PC-9 (cell line): ENCODE data around the gene CENPP. TPM values are rescaled to one million over a fixed set of nuclear protein-coding genes. Genes with fewer than 3 reads are reported as not detected.

ENCODE experiments used
- Bru-seq: library from RNA; stranded (reverse); fragments of 400-500 nt; gene quantifications from one replicate; lab custom pipeline; 2021; lab: Mats Ljungman, UMichigan
- BruChase-seq, 2 experiments: library from RNA; stranded (reverse); fragments of 400-500 nt; gene quantifications; one replicate each; lab custom pipeline; 2021; lab: Mats Ljungman, UMichigan
- BruUV-seq: library from RNA; stranded (reverse); fragments of 400-500 nt; replicated peaks from 2 replicates; lab custom pipeline; 2021; lab: Mats Ljungman, UMichigan
- CTCF ChIA-PET: fragments of 300-600 bp; sonication (Branson Sonifier 250); formaldehyde crosslinking; loops from one replicate; lab custom pipeline; 2022; ENCODE audit warnings: antibody characterized with exemption; lab: Charles Lee
- POLR2A ChIA-PET: fragments of 300-600 bp; sonication (Branson Sonifier 250); formaldehyde crosslinking; loops from one replicate; lab custom pipeline; 2022; ENCODE audit warnings: antibody characterized with exemption; ENCODE audit not compliant: unreplicated experiment; lab: Charles Lee
- DNase-seq, 2 experiments: peaks; one replicate each; pipeline versions ENCODE4 v3.0.0 to v3.0.0-alpha.2; 2015 to 2022; ENCODE audit warnings: mixed read lengths in 1 of 2
- H2AFZ ChIP-seq: fragments of 200-600 bp; sonication (generic); 2 replicates; pipeline ENCODE4 v1.8.1; 2017; ENCODE audit warnings: antibody characterized with exemption
- H3F3A ChIP-seq: fragments of 200-600 bp; sonication (generic); 2 replicates; pipeline ENCODE4 v1.8.1; 2017; ENCODE audit warnings: antibody characterized with exemption, mild to moderate bottlenecking, low read depth; ENCODE audit not compliant: insufficient read depth
- H3K27ac ChIP-seq: fragments of 200-600 bp; sonication (generic); 2 replicates; pipeline ENCODE4 v1.6.1; 2016; ENCODE audit warnings: mixed run types
- H3K27me3 ChIP-seq: fragments of 200-600 bp; sonication (generic); 2 replicates; pipeline ENCODE4 v1.6.1; 2016; ENCODE audit warnings: low read depth, mixed run types; ENCODE audit not compliant: insufficient read depth
- H3K36me3 ChIP-seq: fragments of 200-600 bp; sonication (generic); 2 replicates; pipeline ENCODE4 v1.6.1; 2016; ENCODE audit warnings: low read depth, mixed run types
- H3K4me1 ChIP-seq: fragments of 200-600 bp; sonication (generic); replicated peaks from 2 replicates; pipeline ENCODE4 v1.6.1; 2016; ENCODE audit warnings: mixed run types; ENCODE audit not compliant: insufficient read depth
- H3K4me2 ChIP-seq: fragments of 200-600 bp; sonication (generic); 2 replicates; pipeline ENCODE4 v1.6.1; 2017; ENCODE audit warnings: mixed run types
- H3K4me3 ChIP-seq: fragments of 200-600 bp; sonication (generic); 2 replicates; pipeline ENCODE4 v1.6.1; 2016; ENCODE audit warnings: mixed run types
- H3K79me2 ChIP-seq: fragments of 200-600 bp; sonication (generic); 2 replicates; pipeline ENCODE4 v1.6.1; 2017; ENCODE audit warnings: low read depth, mixed run types
- H3K9me2 ChIP-seq: fragments of 200-600 bp; sonication (generic); 2 replicates; pipeline ENCODE4 v1.8.1; 2017; ENCODE audit warnings: mild to moderate bottlenecking; ENCODE audit not compliant: insufficient read depth
- H3K9me3 ChIP-seq: fragments of 200-600 bp; sonication (generic); 2 replicates; pipeline ENCODE4 v1.8.1; 2016; ENCODE audit warnings: low read depth; ENCODE audit not compliant: insufficient read depth
- H4K20me1 ChIP-seq: fragments of 200-600 bp; sonication (generic); 2 replicates; pipeline ENCODE4 v1.8.1; 2017; ENCODE audit not compliant: insufficient read depth
- EZH2 ChIP-seq: fragments of 200-600 bp; sonication (generic); IDR thresholded peaks from 2 replicates; pipeline ENCODE4 v1.8.0; 2017; ENCODE audit warnings: antibody characterized with exemption, low read depth
- intact Hi-C: fragments of 100-400 bp; cut with micrococcal nuclease; formaldehyde crosslinking; loops from one replicate; pipeline ENCODE4 v1.10.0; 2022; ENCODE audit not compliant: unreplicated experiment
- long read RNA-seq: library from polyadenylated mRNA; stranded (forward); transcript quantifications from one replicate; pipeline ENCODE4 v2.0.0, GENCODE V29; 2022
- total RNA-seq: library from RNA; stranded (reverse); gene quantifications from 2 replicates; pipeline ENCODE4 v1.2.3, GENCODE V29; 2021
- TF ChIP-seq, protein P1 (sequence below): fragments of 200-600 bp; sonication (generic); conservative IDR thresholded peaks from 2 replicates; pipeline ENCODE4 v1.6.1; 2017; ENCODE audit warnings: mixed run types, antibody characterized with exemption, mild to moderate bottlenecking, moderate library complexity

CENPP gene
- 7.6 and 10.0 TPM in 2 replicates for total RNA-seq
- Bru-seq, nascent RNA: percentile 60 among the genes with signal in this experiment
- percentile 71 among the genes with signal in this experiment for BruChase-seq, experiment 1, labeled RNA remaining after a 2-hour chase
- percentile 65 among the genes with signal in this experiment for BruChase-seq, experiment 2, labeled RNA remaining after a 6-hour chase
- long read RNA-seq, partial matches to known transcripts: 0 of 3 reads
- long read RNA-seq, other reads (novel, unspliced or antisense): 3 of 3 reads

DNA sequence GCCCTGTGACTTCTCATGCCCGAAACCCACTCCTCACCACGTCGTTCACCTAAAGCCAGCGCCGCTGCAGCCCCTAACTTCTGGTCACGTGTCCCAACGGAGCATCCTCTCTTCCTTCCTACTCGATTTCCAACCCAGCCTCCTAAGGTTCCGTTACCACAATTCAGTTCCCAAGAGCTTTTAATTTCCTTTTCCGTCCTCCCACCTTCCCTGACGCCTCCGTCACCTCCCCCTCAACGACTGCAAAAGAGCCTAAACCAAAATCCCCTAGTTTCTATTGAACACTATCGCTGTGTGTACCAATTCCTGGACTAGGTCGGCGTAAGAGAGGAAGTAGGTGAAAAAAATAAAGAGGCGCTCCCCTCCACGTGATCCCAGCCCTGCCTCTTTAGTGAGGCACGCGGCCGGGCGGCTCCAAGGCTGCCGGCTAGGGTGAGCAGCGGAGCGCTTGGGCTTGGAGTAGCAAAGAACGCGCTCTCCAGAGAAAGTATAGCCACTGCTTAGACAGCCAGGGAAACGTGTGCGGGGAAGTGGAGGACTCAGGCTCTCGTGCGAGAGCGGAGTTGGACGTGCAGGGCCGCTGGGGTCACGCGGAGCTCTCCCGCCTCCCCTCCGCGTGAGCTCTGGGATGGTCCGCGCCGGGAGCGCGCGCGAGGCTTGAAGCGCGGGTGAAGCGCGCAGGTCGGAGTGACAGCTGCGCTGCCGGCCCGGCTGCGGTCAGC, at the start of gene CENPP, which contains the start of gene NOL8:
Gene CENPP (plus strand): TSS at position 685 of the 722 bp plus-strand sequence.
Gene NOL8 (minus strand): TSS at position 82 of the 722 bp plus-strand sequence. CDS start 1,189 bp downstream, outside the sequence.
- no peaks in the 10 kb centered on the region; the same call in 1 of the 2 replicates for H3F3A ChIP-seq
- H3K27ac ChIP-seq: peak within 1 kb of the TSS; percentile 90
- peaks cover 32% of the 10 kb centered on the region for H3K79me2 ChIP-seq
- intact Hi-C loops: loop anchor here (2.0 to 10.0 kb wide), 2 partner anchors 309 to 439 kb away; partner anchors contain the start of gene BICD2
- peak within 1 kb of the TSS; percentile 92 for H2AFZ ChIP-seq
- H3K9me2 ChIP-seq: no peaks in the 10 kb centered on the region
- H4K20me1 ChIP-seq: no peaks in the 10 kb centered on the region
- no peaks in the 10 kb centered on the region for H3K27me3 ChIP-seq
- H3K4me2 ChIP-seq: peak within 1 kb of the TSS; percentile 99
- CTCF ChIA-PET: no interaction called here
- POLR2A ChIA-PET: interaction anchor here (0.7 kb wide), 1 partner anchor 171 kb away, joined by 3 read pairs; no protein-coding TSS in a partner anchor
- TF ChIP-seq EZH2: no peak
- TF ChIP-seq, protein P1, sequence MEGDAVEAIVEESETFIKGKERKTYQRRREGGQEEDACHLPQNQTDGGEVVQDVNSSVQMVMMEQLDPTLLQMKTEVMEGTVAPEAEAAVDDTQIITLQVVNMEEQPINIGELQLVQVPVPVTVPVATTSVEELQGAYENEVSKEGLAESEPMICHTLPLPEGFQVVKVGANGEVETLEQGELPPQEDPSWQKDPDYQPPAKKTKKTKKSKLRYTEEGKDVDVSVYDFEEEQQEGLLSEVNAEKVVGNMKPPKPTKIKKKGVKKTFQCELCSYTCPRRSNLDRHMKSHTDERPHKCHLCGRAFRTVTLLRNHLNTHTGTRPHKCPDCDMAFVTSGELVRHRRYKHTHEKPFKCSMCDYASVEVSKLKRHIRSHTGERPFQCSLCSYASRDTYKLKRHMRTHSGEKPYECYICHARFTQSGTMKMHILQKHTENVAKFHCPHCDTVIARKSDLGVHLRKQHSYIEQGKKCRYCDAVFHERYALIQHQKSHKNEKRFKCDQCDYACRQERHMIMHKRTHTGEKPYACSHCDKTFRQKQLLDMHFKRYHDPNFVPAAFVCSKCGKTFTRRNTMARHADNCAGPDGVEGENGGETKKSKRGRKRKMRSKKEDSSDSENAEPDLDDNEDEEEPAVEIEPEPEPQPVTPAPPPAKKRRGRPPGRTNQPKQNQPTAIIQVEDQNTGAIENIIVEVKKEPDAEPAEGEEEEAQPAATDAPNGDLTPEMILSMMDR: no peak
- no peaks in the 10 kb centered on the region for H3K9me3 ChIP-seq
- H3K36me3 ChIP-seq: peaks cover 13% of the 10 kb centered on the region
- no TSS peak for BruUV-seq
- H3K4me3 ChIP-seq: peak within 1 kb of the TSS; percentile 87
- peak; percentile 76 to 86 for DNase-seq
- peaks cover 22% of the 10 kb centered on the region for H3K4me1 ChIP-seq

DNA sequence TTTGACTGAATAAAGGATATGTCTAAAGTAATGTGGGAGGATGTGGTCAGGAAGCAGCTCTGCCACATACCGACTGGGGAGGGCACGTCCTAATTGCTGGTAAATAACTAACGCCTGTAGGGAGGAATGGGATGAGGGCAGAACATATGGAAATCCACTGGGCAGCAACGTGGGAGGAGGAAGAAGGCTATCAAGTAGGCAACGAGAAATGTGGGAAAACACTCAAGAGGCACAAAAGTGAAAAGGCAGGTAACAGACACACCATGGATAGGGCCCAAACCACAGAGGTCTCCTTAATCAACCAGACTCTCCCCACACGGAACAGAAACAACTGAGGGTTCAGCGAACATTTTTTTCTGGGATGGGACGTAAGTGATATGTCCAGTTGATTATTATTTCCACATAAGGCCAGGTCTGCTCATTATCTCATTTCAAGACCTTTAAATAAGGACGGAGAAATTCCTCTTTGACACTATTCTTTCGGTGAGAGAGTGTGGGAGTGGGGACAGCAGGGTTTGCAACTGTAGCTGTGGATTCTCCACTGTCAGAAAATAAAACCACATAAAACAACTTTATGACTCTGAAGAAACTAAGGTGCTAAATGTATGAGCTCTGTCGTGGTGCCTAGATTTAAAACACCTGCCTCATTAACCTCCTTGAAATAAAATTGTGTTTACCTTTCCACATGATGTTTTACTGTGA, 49.3 kb upstream of the CENPP start:
- Histone ChIP-seq H3K27me3 (no peaks in the 10 kb centered on the region), H3K9me2 (no peaks in the 10 kb centered on the region), H2AFZ (no peak overlapping the region), H3F3A (peaks cover 22% of the 10 kb centered on the region; the same call in 1 of the 2 replicates), H3K4me3 (no peak overlapping the region), H3K4me2 (no peak overlapping the region), H3K27ac (no peak overlapping the region), H3K9me3 (no peaks in the 10 kb centered on the region), H3K4me1 (no peaks in the 10 kb centered on the region), H3K36me3 (peaks cover 86% of the 10 kb centered on the region), H4K20me1 (peaks cover 90% of the 10 kb centered on the region), H3K79me2 (0 out of 2 replicates have a peak, but pooled peaks cover 6% of the 10 kb centered on the region)
- CTCF ChIA-PET: no interaction called here
- intact Hi-C loops: loop anchor here (5.0 to 10.0 kb wide), 2 partner anchors 34 to 358 kb away; no protein-coding TSS in a partner anchor
- no TSS peak for BruUV-seq
- POLR2A ChIA-PET: interaction anchor here (0.6 kb wide), 1 partner anchor 756 kb away, joined by 3 read pairs; no protein-coding TSS in a partner anchor
- TF ChIP-seq, protein P1: no peak
- TF ChIP-seq EZH2: no peak
- no peak for DNase-seq

DNA sequence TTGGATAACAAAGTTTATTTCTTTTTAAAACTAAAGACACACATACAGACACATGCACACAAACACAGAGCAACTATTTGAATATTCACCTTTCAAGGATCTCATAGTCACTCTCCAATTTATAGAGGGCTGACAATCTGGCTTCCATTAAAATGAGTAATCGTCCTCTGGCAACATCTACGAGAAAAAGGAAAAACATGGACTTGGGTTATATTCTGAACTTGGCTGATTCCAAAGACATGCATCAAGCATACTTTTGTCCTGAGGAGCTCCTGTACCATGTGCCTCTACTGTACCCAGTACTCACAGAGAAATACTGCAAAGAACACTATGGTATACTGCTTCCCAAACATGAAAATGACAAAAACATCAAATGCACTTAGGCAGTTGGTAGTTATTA, 47.6 kb upstream of the CENPP start:
- H3K4me2 ChIP-seq: no peak overlapping the region
- H3K36me3 ChIP-seq: peaks cover 86% of the 10 kb centered on the region
- peaks cover 22% of the 10 kb centered on the region; the same call in 1 of the 2 replicates for H3F3A ChIP-seq
- no peak overlapping the region for H3K27ac ChIP-seq
- BruUV-seq: no TSS peak
- no peaks in the 10 kb centered on the region for H3K9me2 ChIP-seq
- H3K4me3 ChIP-seq: no peak overlapping the region
- intact Hi-C loops: loop anchor here (5.0 to 10.0 kb wide), 2 partner anchors 36 to 357 kb away; no protein-coding TSS in a partner anchor
- no peak overlapping the region for H2AFZ ChIP-seq
- H3K4me1 ChIP-seq: no peaks in the 10 kb centered on the region
- ChIA-PET POLR2A (no interaction called here), CTCF (interaction anchor here (0.5 kb wide), 1 partner anchor 13 kb away, joined by 11 read pairs; no protein-coding TSS in a partner anchor)
- H3K9me3 ChIP-seq: no peaks in the 10 kb centered on the region
- no peak for DNase-seq
- TF ChIP-seq, protein P1: no peak
- H4K20me1 ChIP-seq: peaks cover 86% of the 10 kb centered on the region
- 0 out of 2 replicates have a peak, but pooled peaks cover 12% of the 10 kb centered on the region for H3K79me2 ChIP-seq
- no peaks in the 10 kb centered on the region for H3K27me3 ChIP-seq
